Left lung (tissue), 10 donors: ENCODE data around the gene COL4A4. TPM values are rescaled to one million over a fixed set of nuclear protein-coding genes. Genes with fewer than 3 reads are reported as not detected.

ENCODE experiments used
- ATAC-seq: fragments of 200-7000 bp; cut with Tn5 transposase; one replicate; pipeline ENCODE4 v1.9.1; 2020; ENCODE audit warnings: moderate library complexity
- DNase-seq, 4 donors: peaks; one replicate each; pipeline ENCODE4 v3.0.0-alpha.2; 2013 to 2020
- H3K27ac ChIP-seq, 2 donors: fragments of 200-600 bp; sonication (generic) in 1 of 2; one replicate each; pipeline versions ENCODE4 v1.5.0 to v1.8.0; 2020 to 2021
- H3K27me3 ChIP-seq, 2 donors: fragments of 200-600 bp; sonication (generic) in 1 of 2; one replicate each; pipeline versions ENCODE4 v1.5.0 to v1.8.0; 2020 to 2021
- H3K36me3 ChIP-seq, 2 donors: fragments of 200-600 bp; sonication (generic) in 1 of 2; one replicate each; pipeline versions ENCODE4 v1.5.0 to v1.8.0; 2020 to 2021
- H3K4me1 ChIP-seq, 2 donors: fragments of 200-600 bp; one replicate each; pipeline ENCODE4 v1.8.0; 2021
- H3K4me3 ChIP-seq, 2 donors: fragments of 200-600 bp; sonication (generic) in 1 of 2; one replicate each; pipeline versions ENCODE4 v1.5.0 to v1.8.0; 2020 to 2021; ENCODE audit warnings: mild to moderate bottlenecking in 1 of 2
- H3K9me3 ChIP-seq, 2 donors: fragments of 200-600 bp; sonication (generic) in 1 of 2; one replicate each; pipeline versions ENCODE4 v1.5.0 to v1.8.0; 2020 to 2021
- CTCF ChIP-seq, 2 donors: fragments of 200-600 bp; sonication (generic) in 1 of 2; IDR thresholded peaks; one replicate each; pipeline versions ENCODE4 v1.5.0 to v1.8.0; 2021; ENCODE audit warnings: antibody characterized with exemption in 2 of 2
- intact Hi-C, 2 donors: fragments of 100-400 bp; cut with DNase I; formaldehyde crosslinking; loops; one replicate each; pipeline versions ENCODE4 v1.11.2 to v1.14.2; 2022
- polyA plus RNA-seq, 6 donors: library from polyadenylated mRNA; unstranded; fragments of 120-200 nt; gene quantifications; one replicate each; pipeline ENCODE4 v1.2.1, GENCODE V29; 2013; ENCODE audit not compliant: insufficient read length in 6 of 6
- total RNA-seq, 2 donors: library from RNA; stranded (reverse); fragmentation: NEBNext Ultra II Directional; extraction: Animal tissue kit (Norgen Biotek cat#: 25700); gene quantifications; one replicate each; pipeline ENCODE4 v1.2.1, GENCODE V29; 2021
- donor health status: DM: no; HTN: yes; CAD: no.
- donor health status: DM: no; HTN: no; CAD: no.

COL4A4 gene
- total and polyA plus RNA-seq, 8 donors: 5.4 to 51.2 (median 10.2) TPM

GRCh38 chr2:227054006-227054405, 110.0 kb downstream of the COL4A4 start:
- no peak for TF ChIP-seq CTCF (IDR thresholded peaks at IDR 0.05)
- Histone ChIP-seq H3K36me3 (peaks cover 0 to 5% of the 10 kb centered on the region in 2 donors), H3K27ac (no peak overlapping the region), H3K27me3 (no peaks in the 10 kb centered on the region), H3K4me1 (no peaks in the 10 kb centered on the region), H3K4me3 (no peak overlapping the region), H3K9me3 (no peaks in the 10 kb centered on the region)
- intact Hi-C loops: no loop called here
- no peak for DNase-seq
- ATAC-seq: no peak

- peak in 1 of 4 donors; percentile 2 for DNase-seq
- no peaks in the 10 kb centered on the region for H3K9me3 ChIP-seq
- TF ChIP-seq CTCF (IDR thresholded peaks at IDR 0.05): no peak
- no peak overlapping the region for H3K4me3 ChIP-seq
- intact Hi-C loops: no loop called here
- no peak for ATAC-seq
- H3K27ac ChIP-seq: no peak overlapping the region
- H3K4me1 ChIP-seq: no peaks in the 10 kb centered on the region
- no peaks in the 10 kb centered on the region for H3K27me3 ChIP-seq
- H3K36me3 ChIP-seq: peaks cover 0 to 5% of the 10 kb centered on the region in 2 donors
Measured at GRCh38 chr2:227052879-227053278, 111.1 kb downstream of the COL4A4 start.

GRCh38 chr2:227043981-227044380, 120.0 kb downstream of the COL4A4 start:
- ATAC-seq (no peak), DNase-seq (no peak)
- H3K4me1 ChIP-seq: no peaks in the 10 kb centered on the region
- no peak overlapping the region for H3K27ac ChIP-seq
- H3K9me3 ChIP-seq: no peaks in the 10 kb centered on the region
- no peaks in the 10 kb centered on the region for H3K36me3 ChIP-seq
- no peak overlapping the region for H3K4me3 ChIP-seq
- TF ChIP-seq CTCF (IDR thresholded peaks at IDR 0.05): no peak
- intact Hi-C loops: no loop called here
- H3K27me3 ChIP-seq: no peaks in the 10 kb centered on the region

GRCh38 chr2:227038550-227039189, 125.3 kb downstream of the COL4A4 start:
- intact Hi-C loops: no loop called here
- no peak overlapping the region for H3K4me3 ChIP-seq
- peak in 2 of 4 donors; percentile 53 to 72 for DNase-seq

GRCh38 chr2:227036527-227036926, 127.5 kb downstream of the COL4A4 start:
- H3K4me3 ChIP-seq: no peak overlapping the region
- H3K4me1 ChIP-seq: no peaks in the 10 kb centered on the region
- H3K27me3 ChIP-seq: peaks cover 0 to 7% of the 10 kb centered on the region in 2 donors
- no peaks in the 10 kb centered on the region for H3K9me3 ChIP-seq
- DNase-seq: no peak
- no peak overlapping the region for H3K27ac ChIP-seq
- intact Hi-C loops: no loop called here
- TF ChIP-seq CTCF (IDR thresholded peaks at IDR 0.05): no peak
- H3K36me3 ChIP-seq: no peaks in the 10 kb centered on the region
- no peak for ATAC-seq

More at GRCh38 chr2:227038550-227039189, 125.3 kb downstream of the COL4A4 start:
- H3K9me3 ChIP-seq: no peaks in the 10 kb centered on the region
- no peak overlapping the region for H3K27ac ChIP-seq
- H3K36me3 ChIP-seq: no peaks in the 10 kb centered on the region
- no peak for ATAC-seq
- H3K27me3 ChIP-seq: peaks cover 0 to 7% of the 10 kb centered on the region in 2 donors
- H3K4me1 ChIP-seq: no peaks in the 10 kb centered on the region
- no peak for TF ChIP-seq CTCF (IDR thresholded peaks at IDR 0.05)
